Activated CD4-positive, alpha-beta T cell treated with anti-CD3 and anti-CD28 coated beads for 24 hours (primary cell): Measurements from ENCODE around the gene AARS2.
"Not testable (repeated sequence)": the region's sequence is repeated elsewhere in the genome, so short reads cannot be mapped to it uniquely, and the experiment has no call there.

ENCODE experiments used
- DNase-seq, 2 donors: peaks; one replicate each; pipeline ENCODE4 v3.0.0-alpha.2; 2020; ENCODE audit warnings: low read depth in 2 of 2

Gene AARS2

DNA sequence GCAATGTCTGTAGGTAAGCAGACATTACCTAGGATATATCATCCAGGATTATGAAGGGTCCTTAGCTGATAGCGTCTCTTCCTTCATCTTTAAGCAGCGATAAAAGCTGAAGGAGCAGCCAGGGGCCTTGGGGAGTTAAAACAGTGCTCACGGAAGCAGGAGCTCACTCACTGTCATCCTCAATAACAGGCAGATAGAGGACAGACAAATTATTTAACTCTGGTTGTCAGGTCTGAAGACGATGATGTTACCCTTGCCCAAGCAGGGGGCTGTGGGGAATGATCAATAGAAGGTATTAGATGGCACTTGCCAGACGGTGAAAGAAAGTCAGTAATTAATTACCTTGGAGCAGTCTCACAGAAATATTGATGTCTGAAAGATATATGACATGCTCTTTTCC lies 16.7 kb upstream of the AARS2 start:
- no peak for DNase-seq

- DNase-seq = not testable (repeated sequence)
These were observed 15.1 kb upstream of the AARS2 start for GRCh38 chr6:44328203-44328602.

GRCh38 chr6:44327760-44328159 lies 14.6 kb upstream of the AARS2 start:
- no peak for DNase-seq

DNA sequence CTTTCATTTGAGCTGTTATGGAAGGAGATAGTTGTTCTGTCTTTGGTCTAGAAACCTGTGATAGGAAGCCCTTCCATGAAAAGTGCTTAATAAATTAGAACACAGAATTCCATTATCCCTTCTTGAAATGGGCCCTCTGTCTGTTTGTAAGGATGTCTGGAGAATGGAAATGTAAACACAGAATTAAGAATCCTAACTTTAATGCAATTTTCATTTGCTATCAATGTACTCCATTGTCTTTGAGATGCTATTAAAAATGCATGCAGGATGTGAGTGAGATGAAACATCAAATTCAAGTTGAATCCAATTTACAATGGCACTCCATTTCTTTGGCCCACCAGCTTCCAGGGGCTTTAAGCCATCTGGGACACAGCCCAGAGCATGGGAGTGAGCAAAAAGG lies 13.9 kb upstream of the AARS2 start:
- no peak for DNase-seq

GRCh38 chr6:44321210-44321609 lies 8.1 kb upstream of the AARS2 start:
- DNase-seq = no peak

- DNase-seq = not testable (repeated sequence)
These were observed 4.0 kb upstream of the AARS2 start for GRCh38 chr6:44317136-44317631.

DNA sequence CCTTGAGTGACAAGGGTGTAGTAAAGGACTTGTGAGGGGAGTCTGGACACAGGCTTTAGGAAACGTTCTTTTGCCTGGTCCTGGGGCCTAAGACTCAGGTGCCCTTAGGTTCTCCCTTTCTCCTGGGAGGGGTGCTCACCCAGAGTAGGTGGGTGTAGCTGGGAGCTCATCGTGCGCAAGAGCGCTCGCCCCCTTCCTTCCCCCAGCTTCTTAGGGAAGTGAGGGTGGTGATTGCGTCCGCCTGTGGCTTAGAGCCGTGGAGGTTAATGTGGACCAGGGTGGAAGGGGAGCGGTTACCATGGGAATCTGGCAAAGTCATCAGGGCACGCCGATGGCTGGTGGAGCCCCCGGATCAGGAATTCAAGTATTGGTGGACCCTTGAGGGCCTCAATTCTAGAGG lies 3.3 kb upstream of the AARS2 start:
- no peak for DNase-seq

DNA sequence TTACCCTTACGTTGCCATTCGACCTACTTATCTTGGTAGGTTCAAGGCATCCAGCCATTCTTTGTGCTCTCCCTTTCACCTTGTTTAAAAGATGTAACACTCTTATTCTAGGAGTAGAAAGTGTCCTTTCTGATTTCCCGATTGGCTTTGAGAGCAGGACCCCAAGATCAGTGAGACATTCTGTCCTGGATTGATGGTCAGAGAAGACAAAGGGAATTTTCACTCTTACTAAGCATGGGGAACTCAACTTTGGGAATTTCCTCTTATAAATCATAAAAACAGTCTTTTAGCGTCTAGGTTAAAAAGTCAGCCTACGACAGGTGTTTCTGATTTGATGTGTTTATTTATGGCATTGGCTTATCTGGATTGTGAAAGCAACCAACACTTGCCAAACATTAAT lies 2.8 kb upstream of the AARS2 start:
- no peak for DNase-seq

GRCh38 chr6:44315516-44315915 lies 2.4 kb upstream of the AARS2 start:
- no peak for DNase-seq

GRCh38 chr6:44314657-44315056 lies 1.5 kb upstream of the AARS2 start:
- DNase-seq = not testable (repeated sequence)

DNA sequence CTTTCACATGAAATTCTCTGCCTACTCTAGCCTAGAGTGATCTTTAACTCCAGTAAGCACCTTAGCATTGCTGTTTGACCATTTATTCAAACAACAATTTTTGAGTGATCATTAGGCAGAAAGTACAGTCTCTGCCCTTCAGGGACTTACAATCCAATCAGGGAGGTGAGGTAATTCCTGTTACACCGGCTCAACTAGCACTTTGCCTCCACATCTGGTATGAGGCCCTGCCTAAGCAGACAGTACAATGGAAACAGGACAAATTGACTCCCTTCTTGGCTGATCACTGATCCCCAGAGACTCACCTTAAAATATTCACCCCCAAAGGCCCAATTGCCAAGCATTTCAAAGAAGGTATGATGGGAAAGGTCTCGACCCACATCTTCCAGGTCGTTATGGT lies 1.4 kb downstream of the AARS2 start:
- no peak for DNase-seq

- no peak for DNase-seq
These were observed 1.8 kb downstream of the AARS2 start for GRCh38 chr6:44311304-44311703.

- DNase-seq = no peak
These were observed 2.9 kb downstream of the AARS2 start for GRCh38 chr6:44310241-44310640.

GRCh38 chr6:44309631-44310030 lies 3.5 kb downstream of the AARS2 start:
- DNase-seq = no peak

GRCh38 chr6:44309092-44309491 lies 4.1 kb downstream of the AARS2 start:
- DNase-seq = no peak

GRCh38 chr6:44307217-44307616 lies 5.9 kb downstream of the AARS2 start:
- no peak for DNase-seq

- no peak for DNase-seq
These were observed 6.4 kb downstream of the AARS2 start for GRCh38 chr6:44306710-44307109.

- no peak for DNase-seq
These were observed 7.9 kb downstream of the AARS2 start for GRCh38 chr6:44305200-44305725.

DNA sequence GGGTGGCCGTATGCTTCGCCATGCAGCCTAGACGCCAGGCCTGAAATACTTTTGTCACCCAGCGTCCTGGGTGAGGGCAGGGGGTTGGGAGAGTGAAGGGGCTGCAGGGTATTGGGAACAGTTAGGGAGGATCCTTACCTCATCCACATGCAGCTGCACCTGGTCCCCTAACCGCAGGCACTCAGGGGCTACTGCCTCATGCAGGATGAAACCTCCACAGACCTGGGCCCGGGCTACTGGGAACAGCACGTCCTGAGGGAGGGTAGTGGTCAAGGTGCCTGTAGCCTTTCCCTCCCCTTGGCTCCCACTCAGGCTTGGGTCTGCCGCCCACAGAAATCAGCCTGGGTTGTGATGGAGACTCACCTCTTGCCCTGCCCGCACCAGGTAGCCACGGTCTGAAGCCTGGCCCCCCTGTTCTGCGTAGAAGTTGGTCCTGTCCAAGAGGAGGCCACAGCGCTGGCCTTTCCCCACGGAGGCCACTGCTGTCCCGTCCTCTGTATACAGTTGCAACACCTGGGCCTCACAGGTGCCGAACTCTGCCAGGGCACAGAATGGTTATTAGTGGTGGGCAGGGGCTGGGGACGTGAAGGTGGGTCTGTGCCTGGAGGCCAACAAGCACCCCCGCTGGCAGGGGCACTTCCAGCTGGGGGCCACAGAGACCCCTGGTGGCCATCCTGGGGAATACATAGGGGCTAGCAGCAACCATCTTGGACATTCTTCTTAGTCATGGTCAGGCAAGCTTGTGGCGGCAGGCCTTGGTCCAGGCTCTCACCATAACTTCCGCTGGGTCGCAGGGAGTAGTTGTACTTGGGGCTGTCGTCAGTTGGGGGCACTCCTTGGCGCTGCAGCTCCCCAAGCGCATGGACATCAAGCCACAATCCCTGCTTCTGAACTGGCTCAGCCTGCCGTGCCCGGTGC lies 8.6 kb downstream of the AARS2 start:
- DNase-seq = no peak

DNA sequence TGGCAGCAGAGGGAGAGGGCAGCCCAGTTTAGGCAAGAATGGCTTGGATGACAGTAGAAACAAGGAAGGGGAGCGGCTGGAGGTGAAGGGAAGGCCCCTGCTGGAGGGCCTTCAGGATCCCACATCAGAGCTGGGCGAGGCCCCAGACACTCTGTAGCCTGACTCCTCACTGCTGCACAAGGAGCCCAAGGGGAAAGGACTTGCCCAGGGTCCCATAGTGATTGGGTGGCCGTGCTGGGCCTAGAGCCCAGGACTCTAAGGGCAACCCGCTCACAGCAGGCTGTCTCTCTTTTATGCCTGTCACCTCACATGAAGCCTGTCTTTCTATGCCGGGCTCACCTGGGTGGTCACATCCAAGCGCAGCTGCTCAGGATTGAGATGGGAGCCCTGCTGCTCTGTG lies 9.3 kb downstream of the AARS2 start:
- DNase-seq = no peak

DNA sequence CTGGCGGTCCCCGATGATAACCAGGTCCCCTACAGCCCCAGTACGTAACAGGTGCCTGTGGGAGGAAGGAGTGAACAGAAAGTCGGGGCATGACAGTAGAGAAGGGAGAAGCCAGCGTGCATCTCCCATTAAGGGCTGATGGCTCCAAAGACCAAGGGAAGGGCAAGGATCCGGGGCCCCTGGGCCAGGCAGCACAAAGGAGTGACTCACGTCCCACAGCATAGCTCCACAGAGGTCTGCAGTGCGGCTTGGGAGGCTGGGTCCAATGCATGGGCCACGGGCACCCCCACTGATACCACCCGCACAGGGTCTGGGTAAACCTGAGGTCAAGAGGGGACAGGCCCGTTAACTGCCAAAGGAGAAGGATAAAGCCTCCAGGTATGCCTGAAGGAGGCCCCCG lies 10.3 kb downstream of the AARS2 start:
- no peak for DNase-seq

DNA sequence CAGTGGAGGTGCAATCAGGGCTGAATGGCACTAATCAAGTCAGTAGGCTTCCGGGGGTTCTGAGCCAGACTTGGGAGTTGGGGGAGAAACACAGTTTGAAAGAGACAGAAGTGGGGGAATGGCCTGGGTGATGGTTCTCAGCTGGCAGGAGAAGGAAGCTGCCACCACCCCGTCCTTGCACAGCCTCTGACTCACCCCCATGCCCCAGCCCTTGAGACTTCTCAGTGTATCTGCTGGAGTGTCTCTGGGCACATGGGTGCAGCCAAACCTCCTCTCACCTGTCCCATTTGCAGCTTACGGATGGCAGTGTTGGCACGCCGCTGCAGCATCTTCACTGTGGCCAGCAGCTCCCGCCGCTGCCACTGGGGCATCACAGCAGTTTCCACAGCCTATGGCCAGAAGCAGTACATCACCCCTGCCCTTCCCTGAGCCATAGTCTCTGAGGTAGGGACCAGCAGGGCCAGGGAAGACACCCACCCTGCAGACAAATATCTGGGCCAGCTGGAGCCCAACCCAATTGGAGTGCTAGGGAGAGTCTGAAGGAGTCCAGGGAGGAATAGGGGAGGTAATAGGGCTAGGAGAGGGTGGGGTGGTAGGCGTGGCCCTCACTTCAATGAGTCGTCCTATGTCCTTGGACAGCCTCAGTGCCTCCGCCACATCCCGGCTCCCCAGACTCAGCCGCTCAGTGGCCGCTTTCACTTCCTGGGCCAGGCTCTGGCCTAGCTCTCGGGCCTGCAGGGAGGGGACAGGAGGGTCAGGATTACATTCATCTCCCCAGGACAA lies 11.2 kb downstream of the AARS2 start:
- DNase-seq = no peak

GRCh38 chr6:44301106-44301505 lies 12.0 kb downstream of the AARS2 start:
- no peak for DNase-seq
